Midbrain (tissue), 1 donor: Measurements from ENCODE around the gene DIS3L2.
A peak's percentile ranks its signal among the peaks of the same experiment; 100 is the strongest.

Experiments
- DNase-seq: peaks from one replicate; lab custom pipeline; 2025; lab: John Stamatoyannopoulos, UW

Gene DIS3L2, protein sequence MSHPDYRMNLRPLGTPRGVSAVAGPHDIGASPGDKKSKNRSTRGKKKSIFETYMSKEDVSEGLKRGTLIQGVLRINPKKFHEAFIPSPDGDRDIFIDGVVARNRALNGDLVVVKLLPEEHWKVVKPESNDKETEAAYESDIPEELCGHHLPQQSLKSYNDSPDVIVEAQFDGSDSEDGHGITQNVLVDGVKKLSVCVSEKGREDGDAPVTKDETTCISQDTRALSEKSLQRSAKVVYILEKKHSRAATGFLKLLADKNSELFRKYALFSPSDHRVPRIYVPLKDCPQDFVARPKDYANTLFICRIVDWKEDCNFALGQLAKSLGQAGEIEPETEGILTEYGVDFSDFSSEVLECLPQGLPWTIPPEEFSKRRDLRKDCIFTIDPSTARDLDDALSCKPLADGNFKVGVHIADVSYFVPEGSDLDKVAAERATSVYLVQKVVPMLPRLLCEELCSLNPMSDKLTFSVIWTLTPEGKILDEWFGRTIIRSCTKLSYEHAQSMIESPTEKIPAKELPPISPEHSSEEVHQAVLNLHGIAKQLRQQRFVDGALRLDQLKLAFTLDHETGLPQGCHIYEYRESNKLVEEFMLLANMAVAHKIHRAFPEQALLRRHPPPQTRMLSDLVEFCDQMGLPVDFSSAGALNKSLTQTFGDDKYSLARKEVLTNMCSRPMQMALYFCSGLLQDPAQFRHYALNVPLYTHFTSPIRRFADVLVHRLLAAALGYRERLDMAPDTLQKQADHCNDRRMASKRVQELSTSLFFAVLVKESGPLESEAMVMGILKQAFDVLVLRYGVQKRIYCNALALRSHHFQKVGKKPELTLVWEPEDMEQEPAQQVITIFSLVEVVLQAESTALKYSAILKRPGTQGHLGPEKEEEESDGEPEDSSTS

DNA sequence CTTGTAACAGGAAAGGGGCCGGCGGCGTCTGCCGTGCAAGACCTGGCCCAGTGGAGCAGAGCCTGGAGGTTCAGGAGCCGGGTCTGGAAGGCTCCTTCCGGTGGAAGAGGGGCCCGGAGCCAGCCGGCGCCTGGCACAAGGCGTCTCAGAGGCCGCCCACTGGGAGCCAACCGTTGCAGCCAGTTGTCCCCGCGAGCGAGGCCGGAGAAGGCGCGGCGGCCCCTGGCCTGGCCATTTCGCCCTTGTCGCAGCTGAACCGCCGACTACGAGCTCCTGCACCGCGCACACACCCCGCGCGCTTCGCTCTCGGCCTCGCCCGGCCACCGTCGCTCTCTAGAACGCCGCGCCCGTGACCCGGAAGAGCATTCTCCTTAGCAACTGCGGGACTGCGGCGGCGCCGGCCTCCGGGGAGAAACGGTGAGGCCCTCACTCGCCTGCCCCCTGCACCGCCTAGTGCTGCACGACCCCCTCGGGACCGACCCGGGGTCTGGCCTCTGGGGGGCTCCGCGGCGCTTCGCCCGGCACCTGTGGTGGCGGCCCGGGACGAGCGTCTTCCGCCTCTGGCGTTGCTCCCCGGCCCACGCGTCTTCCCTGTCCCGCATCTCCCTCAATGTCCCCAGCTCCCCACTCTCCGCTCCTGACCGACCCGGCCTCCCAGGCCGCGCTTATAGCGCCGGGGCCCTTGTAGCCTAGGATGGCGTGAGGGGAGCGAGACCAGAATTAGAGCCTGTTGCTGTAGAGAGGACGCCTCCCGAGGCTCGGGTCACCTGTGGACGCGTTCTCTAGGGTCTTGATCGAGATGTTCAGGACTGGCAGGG lies at the start of gene DIS3L2:
DIS3L2 (plus strand) TSS at position 365 of the 818 bp plus-strand sequence. CDS start 53,215 bp downstream, outside the sequence.
- DNase-seq, result peak; percentile 88

DNA sequence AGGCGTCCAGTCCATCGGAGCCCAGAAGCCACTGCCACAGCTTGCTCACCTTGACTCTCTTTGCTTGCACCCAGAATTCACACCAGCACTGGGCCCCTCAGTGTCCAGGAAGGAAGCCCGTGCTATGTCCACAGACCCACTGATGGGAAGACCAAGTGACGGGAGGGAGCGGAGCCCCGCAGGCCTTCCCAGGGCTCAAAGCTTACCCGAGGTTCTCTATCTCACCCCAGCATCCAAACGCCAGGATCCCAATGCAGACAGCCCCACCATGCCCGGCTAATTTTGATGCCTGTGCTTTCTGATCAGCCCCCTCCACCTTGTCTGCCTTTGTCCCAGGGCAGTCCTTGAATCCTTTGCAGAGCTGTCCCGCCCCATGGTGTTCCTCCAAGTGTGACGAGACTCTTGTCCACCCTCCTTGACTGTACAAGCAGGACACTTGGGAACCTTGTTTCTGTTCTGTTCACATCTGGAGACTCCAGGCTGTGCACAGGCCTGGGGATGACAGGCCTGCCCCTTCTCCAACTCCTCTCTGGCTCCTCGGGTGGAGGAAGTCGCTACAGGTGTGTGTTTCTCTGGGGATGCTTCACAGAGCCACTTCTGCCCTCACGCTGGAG lies 47.3 kb upstream of the DIS3L2 start:
- no peak for DNase-seq

DNA sequence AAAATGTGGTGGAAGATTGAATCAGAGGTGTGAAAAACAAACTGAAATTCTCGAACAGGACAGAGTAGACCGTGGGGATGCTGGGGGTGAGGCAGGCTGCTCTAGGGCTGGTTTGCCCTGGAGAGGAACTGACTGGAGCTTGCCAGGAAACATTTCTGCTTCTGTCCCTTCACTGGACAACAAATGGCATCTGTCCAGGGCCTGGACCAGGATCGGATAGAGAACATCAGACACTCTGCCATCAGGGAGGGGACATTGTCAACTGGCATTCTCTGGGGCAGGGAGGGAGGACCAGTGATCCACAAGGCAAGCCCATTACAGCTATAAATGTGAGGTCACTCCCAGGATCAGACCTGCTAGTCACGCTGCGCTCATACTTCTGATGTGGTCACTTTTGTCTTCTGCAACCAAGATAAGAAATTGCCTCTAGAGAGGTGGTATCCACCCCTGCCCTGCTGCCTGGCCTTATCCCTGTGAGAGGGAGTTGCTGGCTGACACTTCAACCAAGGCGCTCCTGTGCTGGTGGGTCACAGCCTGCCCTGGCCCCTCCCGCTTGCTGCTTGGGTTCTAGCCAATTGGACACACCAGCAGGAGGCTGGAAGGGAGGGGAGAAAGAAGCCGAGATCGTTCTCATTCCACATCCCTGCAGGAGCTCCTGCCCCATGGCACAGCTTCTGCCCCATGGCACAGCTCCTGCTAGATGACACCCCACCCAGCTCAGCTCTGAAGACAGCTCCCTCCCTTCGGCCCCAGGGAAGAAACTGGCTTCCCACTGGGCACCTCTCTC lies 44.0 kb upstream of the DIS3L2 start:
- peak; percentile 30 for DNase-seq

DNA sequence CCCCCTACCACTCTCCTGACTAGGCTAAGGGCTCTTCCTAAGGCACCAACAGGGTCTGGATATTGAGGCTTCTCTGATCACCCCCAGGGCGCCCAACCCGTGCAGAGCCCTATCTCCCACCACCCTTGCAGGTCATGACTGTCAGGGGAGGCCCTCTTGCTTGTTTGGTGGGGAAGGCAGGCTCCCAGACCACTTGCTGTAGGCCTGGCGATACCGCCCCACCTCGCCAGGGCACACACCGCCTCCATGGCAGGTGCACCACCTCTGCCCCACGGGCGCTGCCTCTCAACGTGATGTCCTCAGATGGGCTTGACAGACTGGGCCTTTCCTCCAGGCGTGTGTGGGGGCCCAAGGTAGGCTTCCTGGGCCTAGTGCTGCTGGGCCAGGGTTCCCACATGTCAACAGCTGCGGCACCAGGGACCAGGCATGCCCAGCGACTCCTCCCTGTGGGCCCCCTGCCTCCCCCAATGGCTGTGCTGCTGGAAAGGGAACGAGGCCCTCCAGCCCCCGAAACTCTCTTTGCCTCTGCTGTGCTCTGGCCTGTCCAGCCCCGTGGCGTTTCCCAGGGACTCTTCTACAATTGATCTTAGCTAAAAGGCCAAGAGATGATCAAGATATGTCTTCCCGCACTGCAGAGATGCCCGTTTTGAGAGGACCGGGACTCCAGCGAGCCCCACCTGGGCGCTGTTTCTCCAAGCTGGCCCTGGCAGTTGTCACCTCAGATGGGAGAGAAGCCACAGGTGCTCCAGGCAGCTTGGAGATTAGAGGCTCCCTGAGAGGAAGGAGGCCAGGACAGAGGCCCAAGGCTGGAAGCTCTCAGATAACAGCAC lies 42.8 kb upstream of the DIS3L2 start:
- DNase-seq, result no peak

DNA sequence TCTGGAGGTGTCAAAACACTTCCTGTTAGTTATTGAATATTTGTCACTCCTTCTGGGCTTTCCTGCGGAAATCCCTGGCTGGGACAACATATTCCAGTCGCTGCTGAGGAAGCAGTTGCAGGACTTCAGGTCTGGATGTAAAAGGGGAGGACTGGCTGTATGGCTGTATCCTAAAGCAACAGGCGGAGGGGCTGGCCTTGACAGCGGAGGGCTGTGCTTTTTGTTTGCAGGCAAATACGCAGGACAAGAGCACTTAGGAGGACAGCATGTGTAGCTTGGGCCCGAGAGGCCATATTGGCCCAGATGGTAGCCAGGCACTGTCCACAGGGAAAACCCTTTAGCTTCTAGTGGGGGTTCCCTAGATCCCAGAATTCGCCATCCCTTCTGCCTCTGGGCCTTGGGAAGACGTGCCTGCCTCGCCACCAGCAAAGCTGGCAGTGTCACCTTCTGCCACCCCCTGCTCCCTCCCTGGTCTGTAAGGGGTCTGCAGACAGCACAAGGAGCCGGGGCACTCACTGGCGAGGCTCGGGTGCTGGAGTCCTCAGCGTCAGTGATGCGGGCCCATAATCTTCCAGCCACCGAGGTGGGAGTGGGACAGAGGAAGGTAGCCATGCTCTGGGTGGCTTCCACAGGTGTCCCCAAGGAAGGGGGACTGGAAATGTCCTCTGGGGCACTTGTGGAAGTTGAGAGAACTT lies 42.0 kb upstream of the DIS3L2 start:
- no peak for DNase-seq

DNA sequence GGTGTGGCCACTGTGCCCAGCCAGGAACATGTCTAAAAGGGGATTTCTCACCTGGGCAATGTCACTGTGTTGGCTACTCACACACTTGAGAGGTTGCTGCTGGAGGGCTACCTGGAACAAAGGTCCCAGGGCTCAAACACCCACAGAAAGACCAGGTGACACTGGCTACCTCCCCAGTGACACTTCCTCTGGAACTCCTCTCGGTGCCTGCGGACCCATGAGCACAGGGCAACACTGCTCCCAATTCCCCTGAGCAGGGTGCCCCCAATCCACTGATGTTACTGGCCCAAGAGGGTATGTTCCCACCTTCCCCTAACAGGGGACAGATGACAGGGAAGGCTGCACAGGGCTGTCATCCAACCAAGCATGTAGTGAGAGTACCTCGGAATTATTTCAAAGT lies 41.1 kb upstream of the DIS3L2 start:
- DNase-seq, result no peak

DNA sequence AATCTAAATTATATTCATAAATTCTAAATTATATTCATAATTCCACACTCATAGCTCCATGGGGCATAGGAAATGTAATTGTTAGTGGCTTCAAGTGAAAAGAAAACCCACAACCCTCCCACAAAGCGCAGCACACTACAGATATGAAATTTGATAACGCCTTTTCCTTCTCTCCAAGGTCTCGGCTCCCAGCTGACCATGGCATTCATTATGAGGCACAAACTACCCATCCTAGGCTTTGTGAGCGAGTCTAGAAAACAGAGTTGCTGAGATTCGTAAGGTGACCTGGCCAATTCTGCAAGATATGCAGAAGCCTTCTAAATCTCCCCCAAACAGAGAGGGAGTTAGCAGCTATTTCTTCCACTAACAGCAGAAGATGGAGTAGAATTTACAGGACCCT lies 40.7 kb upstream of the DIS3L2 start:
- no peak for DNase-seq

DNA sequence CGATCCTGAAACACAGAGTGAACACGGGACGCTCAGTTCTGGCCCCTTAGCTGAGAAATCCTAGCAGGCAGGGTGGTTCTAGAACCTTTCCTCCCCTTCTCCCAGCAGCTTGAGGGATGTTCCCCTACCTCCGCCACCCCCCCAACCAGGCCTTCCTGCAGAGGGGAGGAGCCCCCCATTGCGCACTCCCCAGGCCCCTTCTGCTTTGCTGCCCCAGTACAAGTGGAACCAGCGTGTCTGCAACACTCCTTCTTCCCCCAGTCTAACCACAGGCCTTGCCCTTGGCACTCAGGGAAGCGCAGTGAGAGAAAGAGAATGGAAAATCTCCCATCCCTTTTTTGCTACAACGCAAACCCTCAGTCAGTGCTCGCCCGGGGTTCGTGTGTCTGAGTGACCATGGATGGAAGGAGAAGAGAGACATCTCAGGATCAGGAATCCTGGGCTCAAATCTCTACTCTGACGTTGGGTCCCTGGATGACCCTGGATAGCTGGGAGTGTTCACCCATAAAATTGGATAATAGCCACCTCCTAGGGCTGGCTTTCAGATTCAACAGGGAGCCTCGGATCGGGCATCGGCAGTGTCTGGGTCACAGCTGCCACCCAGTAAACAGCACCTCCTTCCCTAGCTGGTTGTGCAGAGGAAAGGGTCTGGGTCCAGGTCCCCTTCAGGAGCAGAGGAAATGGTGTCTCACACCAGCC lies 39.1 kb upstream of the DIS3L2 start:
- DNase-seq, result no peak

DNA sequence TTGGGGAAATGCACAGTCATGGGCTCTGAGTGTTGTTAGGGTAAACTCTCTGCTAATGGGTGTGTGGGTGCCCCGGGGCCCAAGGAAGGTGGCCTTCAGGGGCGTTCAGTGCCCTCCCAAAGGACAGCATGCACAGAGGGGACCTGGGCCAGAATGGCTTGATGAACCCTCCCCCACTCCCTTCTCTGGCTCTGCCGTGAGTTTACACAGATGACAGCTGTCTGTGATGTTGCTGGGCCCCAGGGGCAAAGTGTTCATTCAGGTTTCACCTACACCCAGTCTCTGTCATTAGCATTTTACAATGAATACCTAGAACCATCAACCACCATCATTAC lies 38.5 kb upstream of the DIS3L2 start:
- no peak for DNase-seq

DNA sequence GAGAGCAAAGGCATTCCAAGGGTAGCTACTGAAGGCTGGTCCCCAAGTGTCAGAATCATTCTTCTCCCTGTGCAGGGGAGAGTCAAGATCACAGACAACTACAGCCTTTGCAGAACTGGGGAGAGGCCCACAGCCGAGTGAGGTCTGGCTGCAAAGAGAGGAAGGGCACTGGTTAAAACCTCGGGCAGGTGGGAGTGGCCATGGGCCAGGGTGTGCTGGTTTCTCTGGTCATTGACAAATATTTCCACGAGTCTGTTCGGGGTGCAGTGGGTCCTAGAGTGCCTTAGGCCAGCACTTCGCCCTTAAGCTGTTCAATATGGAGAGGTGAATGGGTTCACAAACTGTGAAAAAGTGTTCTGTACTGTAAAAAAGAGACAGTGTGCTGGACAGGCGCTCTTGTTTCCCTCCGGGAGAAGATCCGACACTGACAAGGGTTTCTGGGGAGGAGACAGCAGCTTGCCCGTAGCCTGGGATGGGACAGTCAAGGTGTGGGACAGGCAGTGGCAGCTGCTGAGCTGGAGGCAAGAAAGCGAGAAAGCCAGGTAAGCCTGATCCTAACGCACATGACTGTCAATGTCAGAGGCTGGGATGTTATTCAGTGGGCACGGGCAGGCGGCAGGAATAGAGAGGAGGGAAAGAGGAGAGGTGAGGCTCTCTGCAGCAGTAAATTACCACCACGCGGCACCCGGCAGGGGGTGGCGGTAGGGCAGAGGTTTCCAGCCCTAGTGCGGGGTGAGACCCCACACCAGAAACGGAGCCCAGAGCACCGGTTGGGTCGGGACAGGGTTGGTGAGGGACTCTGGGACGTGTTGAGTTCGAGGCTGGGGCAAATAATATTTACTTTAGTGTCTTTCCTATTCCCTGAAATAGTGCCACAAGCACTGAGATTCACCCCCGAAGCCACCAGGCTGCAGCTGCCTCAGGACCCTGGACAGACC lies 37.3 kb upstream of the DIS3L2 start:
- no peak for DNase-seq

DNA sequence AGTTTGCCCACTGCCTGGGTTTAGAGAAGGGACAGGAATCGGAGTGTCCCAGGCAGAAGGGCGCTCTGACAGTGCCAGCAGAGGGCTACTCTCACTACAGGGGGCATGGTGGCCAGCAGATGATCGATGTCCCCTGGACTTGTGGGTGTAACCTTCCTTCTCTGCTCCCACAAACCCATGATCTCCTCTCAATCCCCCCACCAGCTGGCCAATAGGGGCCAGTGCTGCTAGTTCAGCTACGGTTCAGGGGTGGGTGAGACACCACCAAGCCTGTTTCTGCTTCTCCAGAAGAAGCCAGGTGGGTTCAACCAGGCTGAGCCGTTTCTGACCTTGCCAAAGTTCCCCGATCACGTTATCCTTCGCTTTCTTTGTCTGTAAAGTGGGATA lies 36.6 kb upstream of the DIS3L2 start:
- DNase-seq, result no peak

DNA sequence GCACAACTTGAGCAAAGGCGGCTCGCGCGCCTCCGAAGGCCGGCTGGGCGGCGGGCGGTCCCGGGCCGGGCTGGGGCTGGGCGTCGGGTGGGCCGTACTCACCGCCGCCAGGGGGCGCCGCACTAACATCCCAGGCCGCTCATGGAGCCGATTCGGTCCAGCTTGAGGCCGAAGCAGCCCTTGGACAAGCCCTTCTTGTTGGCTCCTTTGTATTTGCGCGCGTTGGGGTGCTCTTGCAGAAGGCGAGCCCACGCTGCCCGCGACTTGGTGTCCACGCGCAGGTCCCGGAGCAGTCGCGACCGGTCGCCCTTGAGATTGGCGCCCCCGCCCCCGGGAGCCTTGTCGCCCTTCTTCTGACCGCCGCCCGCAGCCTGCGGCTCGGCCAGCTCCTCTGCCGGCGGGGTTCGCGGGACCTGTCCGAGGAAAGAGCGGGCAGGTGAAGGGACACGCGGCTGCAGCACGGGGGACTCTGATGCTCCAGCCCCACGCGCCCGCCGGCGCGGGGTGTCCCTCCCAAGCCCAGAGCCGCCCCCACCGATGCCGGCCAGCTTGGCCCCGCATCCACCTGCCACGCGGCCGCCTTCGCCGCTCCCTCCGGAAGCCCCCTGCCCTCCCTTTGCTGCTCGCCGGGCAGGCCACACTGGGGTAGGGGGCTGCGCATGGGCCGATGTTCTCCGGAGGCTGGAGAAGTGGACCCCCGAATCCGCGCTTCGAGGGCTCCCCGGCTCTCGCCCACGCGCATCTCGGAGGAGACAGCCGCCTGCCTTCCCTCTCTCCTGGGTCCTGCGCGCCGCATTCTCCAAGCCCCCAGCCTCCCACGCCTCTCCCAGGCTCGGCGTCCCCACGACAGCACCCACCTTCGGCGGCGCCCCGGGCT lies 36.0 kb upstream of the DIS3L2 start:
- DNase-seq, result peak; percentile 85

DNA sequence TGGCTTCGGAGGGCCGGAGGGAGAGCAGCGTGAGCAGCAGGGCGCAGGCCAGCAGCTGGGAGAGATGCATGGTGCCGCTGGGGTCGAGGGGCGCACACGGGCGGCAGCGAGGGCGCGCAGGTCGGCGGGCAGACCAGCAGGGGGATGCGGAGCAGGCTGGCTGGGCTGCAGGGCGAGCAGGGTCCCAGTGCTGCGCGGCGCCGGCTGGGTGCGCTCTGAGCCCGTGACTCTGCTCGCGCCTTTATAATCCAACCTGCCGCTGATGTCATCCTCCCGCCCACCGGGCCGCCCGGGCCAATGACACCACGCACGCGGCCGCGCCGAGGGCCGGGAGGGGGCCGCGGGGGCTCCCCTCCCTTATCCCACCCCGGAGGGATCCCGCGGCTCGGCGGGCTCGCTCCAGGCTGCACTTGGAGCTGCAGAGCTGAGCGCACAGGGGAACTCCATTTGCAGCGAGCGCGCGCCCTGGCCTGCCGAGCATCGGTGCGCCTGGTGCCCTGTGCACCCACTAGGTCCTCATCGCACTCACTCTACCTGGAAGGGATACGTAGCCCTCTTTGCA lies 35.3 kb upstream of the DIS3L2 start, which contains the start of gene NPPC:
NPPC (minus strand) TSS at position 217 of the 562 bp plus-strand sequence; CDS start at position 70, 147 bp downstream.
- peak; percentile 75 for DNase-seq

DNA sequence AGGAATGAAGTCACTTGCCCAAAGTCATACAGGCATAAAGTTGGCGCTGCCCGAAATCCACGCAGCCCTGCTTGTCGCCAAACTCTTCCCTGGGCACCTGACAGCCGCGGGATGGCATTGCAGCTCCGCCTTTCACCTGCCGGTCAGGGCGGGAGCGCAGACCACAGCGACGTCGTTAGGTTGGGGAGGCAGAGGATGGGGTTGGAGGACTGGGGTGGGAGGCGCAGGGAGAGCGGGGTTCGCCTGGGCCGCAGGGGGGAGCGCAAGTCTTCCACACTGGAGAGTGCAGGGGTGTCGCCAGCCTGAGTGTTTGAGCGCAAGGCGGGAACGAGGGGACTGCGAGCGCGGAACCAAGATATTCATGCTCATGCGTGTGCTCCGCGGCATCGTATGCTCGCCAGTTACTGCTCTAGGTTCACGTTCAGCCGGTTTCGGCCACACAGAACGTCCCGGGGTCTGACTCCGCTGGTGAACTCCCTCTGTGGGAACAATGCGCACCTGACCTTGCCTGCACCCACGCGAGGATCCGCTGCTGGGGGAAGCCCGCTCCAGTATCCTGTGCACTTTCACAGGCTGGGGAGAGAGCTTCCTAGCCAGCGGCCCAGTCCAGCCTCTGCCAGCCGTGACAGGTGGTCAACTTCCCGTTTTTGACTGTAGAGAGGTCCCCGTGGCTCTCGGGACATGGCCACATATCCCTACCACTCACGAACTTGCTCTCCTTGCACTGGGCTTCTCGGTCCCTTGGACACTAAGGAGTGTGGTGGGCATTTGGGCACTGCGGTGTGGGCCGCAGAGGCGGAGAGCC lies 34.5 kb upstream of the DIS3L2 start:
- peak; percentile 54 for DNase-seq

DNA sequence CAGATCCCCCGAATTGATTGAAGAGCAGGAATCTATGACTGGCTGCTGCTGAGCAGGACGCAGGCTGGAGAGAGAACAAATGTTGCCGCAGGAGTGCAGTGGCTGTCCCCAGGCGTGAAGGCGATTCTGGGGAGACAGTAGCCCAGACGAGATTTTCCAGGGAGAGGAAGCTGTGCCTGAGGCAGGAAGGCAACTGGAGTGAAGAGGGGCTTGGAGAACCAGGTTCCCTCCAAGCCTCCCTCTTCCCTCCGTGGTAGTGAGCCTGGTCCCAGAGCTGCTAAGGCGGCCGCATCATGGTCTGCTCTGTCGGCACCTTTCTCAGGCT lies 34.0 kb upstream of the DIS3L2 start:
- no peak for DNase-seq

DNA sequence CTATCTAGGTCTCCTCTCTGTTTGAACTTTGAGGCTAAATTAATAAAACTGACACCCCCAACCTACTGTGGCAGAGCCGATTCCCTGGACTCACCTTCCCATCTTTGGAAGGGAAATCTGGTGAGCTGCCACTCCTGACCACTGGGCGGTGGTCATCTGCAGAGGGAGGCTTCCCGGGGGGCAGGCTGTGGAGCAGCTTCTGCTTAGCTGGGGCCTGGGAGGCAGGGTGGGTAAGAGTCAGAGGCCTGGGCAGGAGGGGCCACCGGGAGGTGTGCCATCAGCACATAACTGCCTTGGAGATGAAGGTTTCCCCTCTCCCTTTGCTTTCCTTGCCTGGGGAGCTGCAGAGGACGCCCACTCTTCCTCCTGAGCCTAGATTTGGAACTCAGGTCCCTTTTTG lies 33.0 kb upstream of the DIS3L2 start:
- DNase-seq, result no peak
